GM11168 (cell line): Measurements from ENCODE around the gene SLC22A23.

Experiments used
- in situ Hi-C: fragments of 300-500 bp; cut with MboI; formaldehyde crosslinking; loops from one replicate; pipeline ENCODE4 v1.12.0; 2022; ENCODE audit warnings: low sequenced_read_pairs; ENCODE audit not compliant: unreplicated experiment

The SLC22A23 gene

DNA sequence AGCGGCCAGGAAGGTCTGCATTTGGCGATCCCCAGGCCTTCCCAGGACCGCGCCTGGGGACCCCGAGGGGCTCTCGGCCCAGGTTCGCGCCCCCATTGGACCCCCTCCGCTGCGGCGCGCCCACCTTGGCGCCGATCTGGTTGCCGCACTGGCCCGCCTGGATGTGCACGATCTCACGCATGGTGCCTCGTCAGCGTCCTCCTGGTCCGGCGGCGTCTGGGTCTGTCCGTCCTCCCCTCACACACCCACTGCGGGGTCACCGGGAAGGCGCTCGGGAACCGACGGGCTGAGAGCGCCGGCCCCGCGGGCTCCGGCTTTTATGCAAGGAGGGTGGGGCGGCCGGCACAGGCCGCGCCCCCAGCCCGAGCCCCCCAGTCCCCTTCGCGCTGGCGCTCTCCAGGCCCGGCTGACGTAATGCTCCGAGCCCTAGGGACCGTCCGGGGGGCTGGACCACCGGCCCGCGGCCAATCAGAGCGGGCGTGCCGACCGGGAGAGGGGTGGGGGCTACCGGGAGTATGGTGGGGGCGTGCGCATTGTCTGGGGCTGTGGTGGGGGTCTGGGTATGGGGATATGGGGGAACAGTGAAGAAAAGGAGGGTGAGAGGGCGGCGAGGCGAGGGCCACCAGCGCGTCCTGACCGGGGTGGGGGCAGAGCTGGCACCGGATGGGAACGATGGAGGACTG, 229.3 kb downstream of the SLC22A23 start, which contains the start of gene TUBB2B:
TSS of gene TUBB2B (minus strand) at position 291 of the 683 bp plus-strand sequence. CDS start at position 181, 110 bp downstream.
- in situ Hi-C loops: no loop called here

- in situ Hi-C loops: no loop called here
These were observed 230.1 kb downstream of the SLC22A23 start for GRCh38 chr6:3226481-3227362.

GRCh38 chr6:3226042-3226441, 230.8 kb downstream of the SLC22A23 start:
- in situ Hi-C loops: no loop called here

DNA sequence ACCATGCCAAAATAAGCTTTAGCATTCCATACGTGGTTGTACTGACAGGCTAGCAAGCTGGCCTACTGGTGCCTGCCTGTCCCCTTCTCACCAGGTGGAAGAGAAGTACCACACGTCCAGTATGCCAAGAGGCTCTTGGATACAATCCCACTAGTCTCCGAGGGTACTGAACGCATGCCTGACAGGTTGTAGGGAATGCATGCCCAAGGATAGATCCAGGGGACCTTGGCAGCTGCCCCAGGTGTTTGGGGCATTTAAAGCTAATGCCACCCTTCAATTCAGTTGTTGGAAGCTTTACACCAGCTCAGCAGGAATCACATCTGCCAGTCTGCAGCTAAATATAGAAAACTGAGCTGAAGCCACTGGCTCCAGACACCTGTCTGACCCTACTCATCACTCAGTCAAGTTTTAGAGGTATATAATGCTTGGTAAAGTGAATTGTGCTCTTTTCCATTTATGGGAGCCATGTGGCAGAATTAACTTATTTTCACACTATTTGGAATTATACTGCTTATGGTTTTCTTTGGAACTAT, 234.3 kb downstream of the SLC22A23 start:
- in situ Hi-C loops: no loop called here

- in situ Hi-C loops: no loop called here
These were observed 235.3 kb downstream of the SLC22A23 start for GRCh38 chr6:3221578-3221977.

DNA sequence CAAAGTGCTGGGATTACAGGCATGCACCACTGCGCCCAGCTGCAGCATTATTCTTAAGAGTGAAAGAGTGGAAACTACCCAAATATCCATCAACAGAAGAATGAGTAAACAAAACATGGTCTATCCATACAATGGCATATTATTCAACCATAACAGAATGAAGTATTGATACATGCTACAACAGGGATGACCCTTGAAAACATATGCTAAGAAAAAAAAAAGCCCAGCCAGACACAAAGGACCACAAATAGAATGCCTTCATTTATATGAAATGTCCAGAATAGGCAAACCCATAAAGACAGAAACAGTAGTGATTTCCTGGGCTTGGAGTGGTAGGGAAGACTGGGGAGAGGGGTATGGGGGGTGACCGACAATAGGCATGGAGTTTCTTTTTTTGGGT, 236.5 kb downstream of the SLC22A23 start:
- in situ Hi-C loops: no loop called here
